GM19351 (cell line): Measurements from ENCODE around the gene RHOF.
"Not testable (repeated sequence)": the region's sequence is repeated elsewhere in the genome, so short reads cannot be mapped to it uniquely, and the experiment has no call there.

Experiments used
- ATAC-seq: cut with Tn5 transposase; IDR thresholded peaks from one replicate; pipeline ENCODE4 v1.9.1; 2021; ENCODE audit warnings: mild to moderate bottlenecking, moderate library complexity; ENCODE audit not compliant: unreplicated experiment

RHOF gene

DNA sequence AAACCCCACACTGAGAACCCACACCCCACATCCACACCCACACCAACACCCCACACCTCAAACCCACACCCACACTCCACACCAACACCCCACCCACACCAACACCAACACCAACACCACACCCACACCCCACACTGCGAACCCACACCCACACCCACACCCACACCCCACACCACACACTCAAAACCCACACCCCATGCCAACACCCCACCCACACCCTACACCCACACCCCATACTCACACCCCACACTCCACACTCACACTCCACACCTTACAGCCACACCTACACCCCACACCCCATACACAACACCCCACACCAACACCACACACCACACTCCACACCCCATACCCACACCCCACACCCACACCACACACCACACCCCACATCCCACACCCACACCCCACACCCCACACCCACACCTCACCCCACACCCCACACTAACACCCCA lies 43.0 kb downstream of the RHOF start:
- no peak for ATAC-seq

DNA sequence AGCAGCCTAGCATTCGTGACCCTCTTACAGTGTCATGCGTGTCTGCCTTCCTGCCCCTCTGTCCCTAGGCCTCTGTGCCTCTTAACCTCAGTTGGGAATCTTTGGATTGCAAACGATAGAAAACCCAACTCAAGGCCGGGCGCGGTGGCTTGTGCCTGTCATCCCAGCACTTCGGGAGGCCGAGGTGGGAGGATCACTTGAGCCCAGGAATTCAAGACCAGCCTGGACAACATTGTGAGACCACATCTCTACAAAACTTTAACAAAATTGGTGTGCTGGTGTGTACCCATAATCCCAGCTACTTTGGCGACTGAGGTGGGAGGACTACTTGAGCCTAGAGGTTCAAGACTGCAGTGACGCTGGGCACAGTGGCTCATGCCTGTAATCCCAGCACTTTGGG lies 44.2 kb downstream of the RHOF start:
- ATAC-seq, result no peak

DNA sequence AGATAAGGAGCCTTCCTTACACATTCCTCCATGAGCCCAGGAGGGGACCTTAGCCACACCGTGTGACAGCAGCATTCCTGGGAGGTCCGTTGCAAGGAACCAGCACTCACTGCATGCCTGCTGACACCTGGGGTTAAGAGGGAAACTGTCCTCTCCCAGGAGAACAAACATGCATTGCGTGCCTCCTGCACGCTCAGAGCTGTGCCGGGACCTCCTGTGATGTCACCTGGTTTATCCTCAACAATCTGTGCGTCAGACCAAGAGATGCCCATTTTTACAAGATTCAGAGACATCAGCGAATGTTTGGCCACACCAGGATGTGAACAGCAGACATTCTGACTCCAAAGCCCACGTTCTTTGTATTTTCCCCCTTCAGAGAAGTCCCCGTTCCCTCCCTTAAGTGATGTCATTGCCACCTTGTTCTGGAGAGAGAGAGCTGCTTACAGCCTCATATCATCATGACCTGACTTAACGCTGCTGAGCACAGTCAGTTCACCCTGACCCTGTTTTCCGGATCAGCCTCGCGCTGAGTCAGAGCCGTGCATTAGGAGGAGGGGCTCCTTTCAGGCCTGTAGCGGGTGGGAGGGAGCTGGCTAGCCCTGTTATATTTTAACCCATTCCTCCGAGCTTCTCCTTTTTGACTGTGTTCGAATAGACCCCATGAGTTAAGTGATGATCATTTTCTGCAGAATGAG lies 44.8 kb downstream of the RHOF start:
- ATAC-seq, result no peak

DNA sequence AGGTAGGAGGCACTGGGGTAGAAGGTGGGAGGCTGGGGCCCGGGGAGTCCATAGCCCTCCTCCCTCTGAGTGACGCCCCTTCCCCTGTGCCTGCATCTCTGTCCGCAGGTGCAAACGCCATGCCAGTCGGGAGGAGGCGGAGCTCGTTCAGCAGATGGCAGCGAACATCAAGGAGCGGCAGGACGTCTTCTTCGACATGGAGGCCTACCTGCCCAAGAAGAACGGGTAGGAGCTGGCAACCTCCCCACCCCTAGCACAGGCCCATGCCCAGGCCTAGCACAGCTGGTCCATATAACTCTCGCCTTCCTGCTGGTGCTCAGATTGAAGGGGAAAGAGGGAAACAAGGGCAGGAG lies 45.3 kb downstream of the RHOF start:
- ATAC-seq, result no peak

DNA sequence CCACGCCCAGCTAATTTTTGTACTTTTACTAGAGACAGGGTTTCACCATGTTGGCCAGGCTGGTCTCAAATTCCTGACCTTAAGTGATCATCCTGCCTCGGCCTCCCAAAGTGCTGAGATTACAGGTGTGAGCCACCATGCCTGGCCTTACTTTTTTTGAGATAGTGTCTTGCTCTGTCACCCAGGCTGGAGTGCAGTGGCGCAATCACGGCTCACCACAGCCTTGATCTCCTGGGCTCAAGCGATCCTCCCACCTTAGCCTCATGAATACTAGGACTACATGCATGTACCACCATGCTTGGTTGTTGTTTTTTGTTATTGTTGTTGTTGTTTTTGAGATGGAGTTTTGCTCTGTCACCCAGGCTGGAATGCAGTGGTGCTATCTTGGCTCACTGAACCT lies 47.9 kb downstream of the RHOF start:
- not testable (repeated sequence) for ATAC-seq

DNA sequence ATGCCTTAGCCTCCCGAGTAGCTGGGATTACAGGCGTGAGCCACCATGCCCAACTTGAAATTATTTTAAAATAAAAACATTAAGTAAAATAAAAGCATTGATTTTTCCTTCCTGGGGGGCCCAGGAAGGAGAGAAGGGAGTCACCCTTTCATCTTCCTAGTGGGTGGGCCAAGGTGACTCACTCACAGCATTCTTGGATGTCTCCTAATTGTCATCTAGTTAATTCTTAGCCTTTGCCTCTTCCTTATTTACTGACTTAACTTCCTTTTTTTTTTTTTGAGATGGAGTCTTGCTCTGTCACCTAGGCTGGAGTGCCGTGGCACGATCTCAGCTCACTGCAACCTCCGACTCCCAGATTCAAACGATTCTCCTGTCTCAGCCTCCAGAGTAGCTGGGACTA lies 51.7 kb downstream of the RHOF start:
- no peak for ATAC-seq

DNA sequence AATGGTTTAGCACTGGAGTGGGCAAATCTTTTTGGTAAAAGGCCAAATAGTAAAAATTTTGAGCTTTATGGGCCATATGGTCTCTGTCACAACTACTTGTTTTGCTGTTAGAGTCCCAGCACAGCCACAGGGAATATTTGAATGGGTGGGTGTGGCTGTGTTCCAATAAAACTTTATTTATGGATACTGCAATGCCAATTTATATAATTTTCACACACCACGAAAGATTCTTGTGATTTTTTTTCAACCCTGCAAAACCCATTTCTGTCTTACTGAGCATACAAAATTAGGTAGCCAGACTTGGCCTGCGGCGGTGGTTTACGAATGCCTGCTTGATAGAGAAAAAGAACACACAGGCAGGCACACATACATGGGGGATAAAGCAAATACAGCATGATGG lies 52.6 kb downstream of the RHOF start:
- ATAC-seq, result no peak

DNA sequence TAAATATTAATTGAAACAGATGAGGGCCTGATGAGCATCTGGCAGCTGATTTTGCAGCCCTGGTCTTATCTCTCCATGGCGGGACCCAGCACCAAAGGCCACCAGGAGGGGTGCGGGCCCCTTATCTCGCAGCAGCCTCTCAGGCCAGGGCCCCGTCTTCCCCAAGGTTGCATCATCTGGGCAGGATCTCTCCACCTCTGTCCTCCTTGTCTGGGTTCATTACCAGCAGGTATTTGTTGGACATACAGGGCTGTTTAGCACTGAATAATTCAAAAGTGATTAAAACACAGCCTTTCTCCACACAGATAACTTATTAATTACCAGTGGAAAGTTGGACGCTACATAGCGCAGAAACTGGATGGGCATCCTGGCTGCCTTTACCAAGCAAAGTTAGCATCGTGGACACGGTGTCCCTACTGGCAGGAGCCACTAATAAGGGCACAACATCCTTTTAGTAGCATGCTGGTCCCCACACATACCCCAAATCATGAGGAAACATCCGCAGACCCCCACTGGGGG lies 55.1 kb downstream of the RHOF start:
- ATAC-seq, result no peak

DNA sequence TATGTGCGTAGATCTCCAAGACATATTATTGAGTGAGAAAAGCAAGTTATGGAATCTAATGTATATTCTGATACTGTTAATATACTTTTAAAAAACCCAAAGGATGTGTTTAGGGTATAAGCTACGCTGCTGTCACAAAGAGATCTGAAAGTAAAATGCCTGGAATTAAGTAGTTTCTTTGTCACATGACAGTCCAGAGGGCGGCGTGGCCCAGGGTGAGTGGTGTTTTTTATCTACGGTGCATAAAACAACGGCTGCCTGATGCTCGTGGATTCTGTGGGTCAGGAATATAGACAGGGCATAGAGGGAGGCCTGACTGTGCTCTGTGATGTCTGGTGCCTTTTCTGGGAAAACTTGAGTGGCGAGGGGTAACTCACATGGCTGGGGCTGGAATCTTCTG lies 59.6 kb downstream of the RHOF start:
- no peak for ATAC-seq

DNA sequence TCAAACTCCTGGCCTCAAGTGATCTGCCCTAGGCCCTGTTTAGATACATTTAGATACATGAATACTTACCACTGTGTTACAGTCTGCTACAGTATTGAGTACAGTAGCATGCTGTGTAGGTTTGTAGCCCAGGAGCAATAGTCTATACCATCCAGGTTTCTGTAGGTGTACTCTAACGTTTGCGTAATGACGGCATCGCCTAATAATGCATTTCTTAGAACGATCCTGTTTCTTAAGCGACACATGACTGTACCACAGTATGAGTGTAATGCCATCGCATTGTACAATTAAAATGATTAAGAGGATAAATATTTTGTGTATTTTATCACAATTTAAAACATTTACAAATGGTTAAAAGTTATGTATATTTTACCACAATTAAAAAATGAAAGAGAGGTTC lies 62.0 kb downstream of the RHOF start:
- ATAC-seq, result no peak

DNA sequence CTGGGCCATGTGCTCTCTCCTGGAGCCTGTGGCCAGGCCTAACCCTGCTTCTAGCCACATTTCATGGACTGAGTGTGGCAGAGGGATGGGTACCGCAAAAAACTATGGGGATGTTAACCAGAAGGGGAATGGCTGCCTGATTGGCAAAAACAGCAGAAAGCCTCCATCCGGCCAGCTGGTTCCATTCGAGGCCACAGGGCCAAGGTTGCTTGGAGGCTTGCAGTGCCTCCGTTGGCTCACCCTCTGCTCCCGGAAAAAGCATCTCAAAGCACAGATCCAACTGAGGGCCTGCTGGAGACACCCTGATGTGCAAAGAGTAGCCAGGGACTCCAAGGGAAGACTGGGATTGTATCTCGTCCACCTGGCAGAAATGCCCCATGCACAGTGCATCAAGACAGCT lies 64.5 kb downstream of the RHOF start:
- no peak for ATAC-seq
